ENCODE data around the gene CSNK2A1.

DNA sequence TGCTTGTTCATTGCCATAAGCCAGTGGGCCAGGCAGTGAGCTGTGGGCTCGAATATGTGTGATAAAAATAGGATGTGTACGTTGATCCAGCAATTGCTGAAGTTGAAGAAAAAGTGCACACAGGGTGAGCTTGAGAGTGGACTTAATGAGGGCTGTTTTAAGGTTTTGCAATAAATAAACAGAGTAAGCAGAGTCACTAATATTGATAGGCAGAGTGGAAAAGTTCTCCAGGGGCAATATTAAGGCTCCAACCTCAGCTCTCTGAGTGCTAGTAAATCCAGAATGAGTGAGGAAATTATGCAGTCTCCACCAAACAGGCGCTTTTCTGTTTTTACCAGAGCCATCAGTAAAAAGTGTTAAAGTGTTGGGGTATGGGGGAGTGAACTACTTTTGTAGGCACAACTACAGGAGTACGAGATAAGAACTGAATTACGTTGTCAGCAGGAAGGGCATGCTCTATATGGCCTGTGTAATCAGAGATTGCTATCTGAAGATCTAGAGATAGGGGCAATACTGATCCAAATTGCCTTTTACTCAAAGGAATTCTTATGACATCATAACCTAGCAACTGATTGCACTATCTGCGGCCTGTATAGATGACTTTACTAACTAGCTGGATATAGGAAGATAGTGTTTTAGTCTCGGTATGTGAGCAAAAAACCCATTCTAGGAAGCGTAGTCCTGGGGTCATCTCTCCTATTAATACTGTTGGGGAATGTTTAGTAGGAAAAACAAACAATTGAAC, 73.7 kb downstream of the CSNK2A1 start:
- no peak for TF ChIP-seq EZH2 (IDR thresholded peaks at IDR 0.05; ENCODE audit: borderline replicate concordance, insufficient read depth, low read depth, low read length, poor library complexity, severe bottlenecking)
- TF ChIP-seq, protein P1, sequence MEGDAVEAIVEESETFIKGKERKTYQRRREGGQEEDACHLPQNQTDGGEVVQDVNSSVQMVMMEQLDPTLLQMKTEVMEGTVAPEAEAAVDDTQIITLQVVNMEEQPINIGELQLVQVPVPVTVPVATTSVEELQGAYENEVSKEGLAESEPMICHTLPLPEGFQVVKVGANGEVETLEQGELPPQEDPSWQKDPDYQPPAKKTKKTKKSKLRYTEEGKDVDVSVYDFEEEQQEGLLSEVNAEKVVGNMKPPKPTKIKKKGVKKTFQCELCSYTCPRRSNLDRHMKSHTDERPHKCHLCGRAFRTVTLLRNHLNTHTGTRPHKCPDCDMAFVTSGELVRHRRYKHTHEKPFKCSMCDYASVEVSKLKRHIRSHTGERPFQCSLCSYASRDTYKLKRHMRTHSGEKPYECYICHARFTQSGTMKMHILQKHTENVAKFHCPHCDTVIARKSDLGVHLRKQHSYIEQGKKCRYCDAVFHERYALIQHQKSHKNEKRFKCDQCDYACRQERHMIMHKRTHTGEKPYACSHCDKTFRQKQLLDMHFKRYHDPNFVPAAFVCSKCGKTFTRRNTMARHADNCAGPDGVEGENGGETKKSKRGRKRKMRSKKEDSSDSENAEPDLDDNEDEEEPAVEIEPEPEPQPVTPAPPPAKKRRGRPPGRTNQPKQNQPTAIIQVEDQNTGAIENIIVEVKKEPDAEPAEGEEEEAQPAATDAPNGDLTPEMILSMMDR (IDR thresholded peaks at IDR 0.05), result no peak
